ENCODE measurements around the gene FBXW2. TPM values are rescaled to one million over a fixed set of nuclear protein-coding genes. Genes with fewer than 3 reads are reported as not detected.

The FBXW2 gene
- total RNA-seq, 4 donors from 2014 or later: 23.3 to 52.1 (median 40.0) TPM

DNA sequence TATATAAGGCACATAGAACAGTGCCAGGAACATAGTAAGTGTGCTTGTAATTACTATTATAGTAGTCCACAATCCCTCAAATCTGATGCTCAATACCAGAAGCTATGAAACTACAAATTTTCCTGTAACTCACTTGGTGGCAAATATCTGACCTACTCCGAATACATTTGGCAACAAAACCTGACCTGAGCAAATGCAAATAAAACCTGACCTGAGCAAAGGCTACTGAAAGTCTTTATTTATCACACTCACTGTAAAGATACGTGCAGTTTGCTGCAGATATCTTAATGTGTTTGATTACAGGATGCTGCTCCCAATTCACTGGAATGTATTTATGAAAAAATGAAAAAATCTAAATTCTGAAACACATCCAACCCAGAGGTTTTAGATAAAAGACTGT lies 86.0 kb downstream of the FBXW2 start:
- TF ChIP-seq EP300 (IDR thresholded peaks at IDR 0.05; ENCODE audit: low read depth) (no peak), POLR2AphosphoS5 (IDR thresholded peaks at IDR 0.05) (no peak), POLR2A (IDR thresholded peaks at IDR 0.05) (no peak)
- TF ChIP-seq, protein P1, sequence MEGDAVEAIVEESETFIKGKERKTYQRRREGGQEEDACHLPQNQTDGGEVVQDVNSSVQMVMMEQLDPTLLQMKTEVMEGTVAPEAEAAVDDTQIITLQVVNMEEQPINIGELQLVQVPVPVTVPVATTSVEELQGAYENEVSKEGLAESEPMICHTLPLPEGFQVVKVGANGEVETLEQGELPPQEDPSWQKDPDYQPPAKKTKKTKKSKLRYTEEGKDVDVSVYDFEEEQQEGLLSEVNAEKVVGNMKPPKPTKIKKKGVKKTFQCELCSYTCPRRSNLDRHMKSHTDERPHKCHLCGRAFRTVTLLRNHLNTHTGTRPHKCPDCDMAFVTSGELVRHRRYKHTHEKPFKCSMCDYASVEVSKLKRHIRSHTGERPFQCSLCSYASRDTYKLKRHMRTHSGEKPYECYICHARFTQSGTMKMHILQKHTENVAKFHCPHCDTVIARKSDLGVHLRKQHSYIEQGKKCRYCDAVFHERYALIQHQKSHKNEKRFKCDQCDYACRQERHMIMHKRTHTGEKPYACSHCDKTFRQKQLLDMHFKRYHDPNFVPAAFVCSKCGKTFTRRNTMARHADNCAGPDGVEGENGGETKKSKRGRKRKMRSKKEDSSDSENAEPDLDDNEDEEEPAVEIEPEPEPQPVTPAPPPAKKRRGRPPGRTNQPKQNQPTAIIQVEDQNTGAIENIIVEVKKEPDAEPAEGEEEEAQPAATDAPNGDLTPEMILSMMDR (IDR thresholded peaks at IDR 0.05): no peak
- WGBS, 2 donors (ENCODE audit: low coverage in 1 of 2): 89 to 90% methylated on average over 1 to 2 of the region's 2 CpGs
- H3K27ac ChIP-seq: no peak overlapping the region
- no peak overlapping the region for H3K4me3 ChIP-seq
- no peaks in the 10 kb centered on the region for H3K36me3 ChIP-seq
- in situ Hi-C loops (cut with MboI; ENCODE audit: low pct_ligation_motif_present in 1 of 4, low pct_unique_long_range_greater_than_20kb in 1 of 4, low sequenced_read_pairs in 3 of 4): no loop called here
- DNase-seq: no peak
- H3K9me3 ChIP-seq: no peaks in the 10 kb centered on the region
- no peaks in the 10 kb centered on the region for H3K27me3 ChIP-seq
- H3K4me1 ChIP-seq: peaks cover 9 to 26% (median 13%) of the 10 kb centered on the region in 4 donors
- intact Hi-C loops (cut with DNase I; ENCODE audit: low total_unique reads): no loop called here

Other genes starting within 250 kb of the FBXW2 start
- 100 to 1,000 TPM in 1 of 4 donors, 10 to 100 TPM in 3; 23.6 to 154 (median 28.0) TPM for gene CDK5RAP2, start 213.2 kb downstream of the FBXW2 start, total RNA-seq
- gene MEGF9, start 78.9 kb downstream of the FBXW2 start, total RNA-seq: 10 to 100 TPM in 3 of 4 donors, 1 to 10 TPM in 1; 6.7 to 17.9 (median 12.7) TPM
- gene PSMD5, start 49.5 kb upstream of the FBXW2 start, total RNA-seq: 10 to 100 TPM; 25.3 to 36.6 (median 28.7) TPM
- 10 to 100 TPM in 2 of 4 donors, 1 to 10 TPM in 2; 6.7 to 11.1 (median 9.3) TPM for gene PHF19, start 83.8 kb upstream of the FBXW2 start, total RNA-seq
- gene TRAF1, start 133.4 kb upstream of the FBXW2 start, total RNA-seq: 1 to 10 TPM; 2.2 to 7.2 (median 4.3) TPM

Measured in transverse colon (tissue), 4 donors.